HepG2 (cell line): ENCODE measurements around the gene PIM3. TPM values are rescaled to one million over a fixed set of nuclear protein-coding genes. Genes with fewer than 3 reads are reported as not detected.

ENCODE experiments used
- ADNP ChIP-seq: sonication (generic); formaldehyde crosslinking; IDR thresholded peaks from 2 replicates; pipeline ENCODE4 v1.4.0; 2020; ENCODE audit warnings: missing genetic modification reagents
- DMAP1 ChIP-seq: IDR thresholded peaks from 2 replicates; pipeline ENCODE4 v1.6.1; 2016
- HNRNPLL ChIP-seq: fragments of 200-400 bp; formaldehyde crosslinking; IDR thresholded peaks from 2 replicates; pipeline ENCODE4 v1.6.1; 2017; ENCODE audit warnings: mild to moderate bottlenecking, low read depth, low read length; ENCODE audit not compliant: poor library complexity, severe bottlenecking
- KMT2B ChIP-seq: IDR thresholded peaks from 2 replicates; pipeline ENCODE4 v1.6.1; 2016; ENCODE audit warnings: missing genetic modification reagents, missing compliant biosample characterization
- LCORL ChIP-seq, 2 experiments: fragments of 450-650 bp in 1 of 2; sonication (generic) in 1 of 2; formaldehyde crosslinking in 1 of 2; IDR thresholded peaks; 2 replicates each; pipeline versions ENCODE4 v1.5.0 to v1.6.1; 2017 to 2020; ENCODE audit warnings: antibody characterized with exemption in 1 of 2, missing genetic modification reagents in 1 of 2
- MED1 ChIP-seq: sonication (generic); formaldehyde crosslinking; IDR thresholded peaks from 2 replicates; pipeline ENCODE4 v1.4.0; 2020; ENCODE audit warnings: missing genetic modification reagents
- MXI1 ChIP-seq: IDR thresholded peaks from 3 replicates; pipeline ENCODE4 v1.6.1; 2012; ENCODE audit warnings: low read depth, low read length, inconsistent platforms, borderline replicate concordance
- REPIN1 ChIP-seq: sonication (generic); formaldehyde crosslinking; IDR thresholded peaks from 2 replicates; pipeline ENCODE4 v1.8.0; 2022; ENCODE audit warnings: missing genetic modification reagents, low read depth, mild to moderate bottlenecking, borderline replicate concordance
- TOPORS ChIP-seq: sonication (generic); formaldehyde crosslinking; IDR thresholded peaks from 2 replicates; pipeline ENCODE4 v1.8.0; 2023; ENCODE audit warnings: mild to moderate bottlenecking, missing genetic modification reagents
- TP53 ChIP-seq: sonication (generic); formaldehyde crosslinking; conservative IDR thresholded peaks from 2 replicates; pipeline ENCODE4 v1.4.0; 2020; ENCODE audit warnings: missing genetic modification reagents
- ZNF143 ChIP-seq: sonication (generic); formaldehyde crosslinking; IDR thresholded peaks from 2 replicates; pipeline ENCODE4 v1.4.0; 2020; ENCODE audit warnings: missing genetic modification reagents
- ZNF335 ChIP-seq: sonication (generic); formaldehyde crosslinking; IDR thresholded peaks from 2 replicates; pipeline ENCODE4 v1.4.0; 2020; ENCODE audit warnings: missing genetic modification reagents
- ZNF549 ChIP-seq: sonication (generic); formaldehyde crosslinking; IDR thresholded peaks from 2 replicates; pipeline ENCODE4 v1.5.0; 2020; ENCODE audit warnings: missing genetic modification reagents
- ZNF552 ChIP-seq: sonication (generic); formaldehyde crosslinking; IDR thresholded peaks from 2 replicates; pipeline ENCODE4 v1.9.0; 2022; ENCODE audit warnings: missing genetic modification reagents, mild to moderate bottlenecking, borderline replicate concordance
- ZNF563 ChIP-seq: sonication (generic); formaldehyde crosslinking; IDR thresholded peaks from 2 replicates; pipeline ENCODE4 v1.8.0; 2022; ENCODE audit warnings: mild to moderate bottlenecking, moderate library complexity, missing genetic modification reagents
- ZNF766 ChIP-seq: sonication (generic); formaldehyde crosslinking; IDR thresholded peaks from 2 replicates; pipeline ENCODE4 v1.5.0; 2020; ENCODE audit warnings: missing genetic modification reagents, borderline replicate concordance
- ZSCAN31 ChIP-seq: sonication (generic); formaldehyde crosslinking; IDR thresholded peaks from 2 replicates; pipeline ENCODE4 v1.5.0; 2020; ENCODE audit warnings: low read depth, mild to moderate bottlenecking, missing genetic modification reagents
- polyA plus RNA-seq, 8 experiments: library from polyadenylated mRNA; depleted of rRNA in 3 of 8; stranded (reverse) in 7 of 8; unstranded in 1 of 8; fragments of >200 nt; fragmentation: Illumina TruSeq in 4 of 8; extraction: Trizol in 4 of 8; gene quantifications; 2 replicates each; pipeline versions ENCODE4 v1.2.1 to v1.2.3, GENCODE V29; 2011 to 2016; ENCODE audit warnings: low read depth in 4 of 8, missing spikeins in 1 of 8, mixed read lengths in 1 of 8; ENCODE audit not compliant: insufficient read depth in 1 of 8
- total RNA-seq, 5 experiments: library from RNA; depleted of rRNA; stranded (reverse); fragments of >200 nt; fragmentation: Illumina TruSeq; extraction: Trizol; gene quantifications; 2 replicates each; pipeline ENCODE4 v1.2.3, GENCODE V29; 2016; ENCODE audit warnings: low read depth in 1 of 5
- TF ChIP-seq, protein P1 (sequence below): sonication (generic); formaldehyde crosslinking; IDR thresholded peaks from 2 replicates; pipeline ENCODE4 v1.8.1; 2023; ENCODE audit warnings: missing genetic modification reagents, mild to moderate bottlenecking, borderline replicate concordance
- TF ChIP-seq, protein P2 (sequence below), 2 experiments: sonication (generic) in 1 of 2; formaldehyde crosslinking in 1 of 2; IDR thresholded peaks; 2 replicates each; pipeline versions ENCODE4 v1.5.1 to v1.6.1; 2011 to 2020; ENCODE audit warnings: borderline replicate concordance in 1 of 2, low read depth in 1 of 2, low read length in 1 of 2, mild to moderate bottlenecking in 1 of 2, missing genetic modification reagents in 1 of 2, moderate library complexity in 1 of 2
- TF ChIP-seq, protein P3 (sequence below): sonication (generic); formaldehyde crosslinking; IDR thresholded peaks from 2 replicates; pipeline ENCODE4 v1.4.0; 2020; ENCODE audit warnings: missing genetic modification reagents, borderline replicate concordance
- TF ChIP-seq, protein P4 (sequence below): sonication (generic); formaldehyde crosslinking; IDR thresholded peaks from 2 replicates; pipeline ENCODE4 v1.4.0; 2020; ENCODE audit warnings: missing genetic modification reagents
- TF ChIP-seq, protein P5 (sequence below): sonication (generic); formaldehyde crosslinking; IDR thresholded peaks from 2 replicates; pipeline ENCODE4 v1.9.0; 2021; ENCODE audit warnings: missing genetic modification reagents, borderline replicate concordance

The PIM3 gene
- total and polyA plus RNA-seq, 2 of the 13 experiments (the other 11 are each of a cell fraction or from before 2014, with no cell fraction given): 21.6 to 31.2 TPM

DNA sequence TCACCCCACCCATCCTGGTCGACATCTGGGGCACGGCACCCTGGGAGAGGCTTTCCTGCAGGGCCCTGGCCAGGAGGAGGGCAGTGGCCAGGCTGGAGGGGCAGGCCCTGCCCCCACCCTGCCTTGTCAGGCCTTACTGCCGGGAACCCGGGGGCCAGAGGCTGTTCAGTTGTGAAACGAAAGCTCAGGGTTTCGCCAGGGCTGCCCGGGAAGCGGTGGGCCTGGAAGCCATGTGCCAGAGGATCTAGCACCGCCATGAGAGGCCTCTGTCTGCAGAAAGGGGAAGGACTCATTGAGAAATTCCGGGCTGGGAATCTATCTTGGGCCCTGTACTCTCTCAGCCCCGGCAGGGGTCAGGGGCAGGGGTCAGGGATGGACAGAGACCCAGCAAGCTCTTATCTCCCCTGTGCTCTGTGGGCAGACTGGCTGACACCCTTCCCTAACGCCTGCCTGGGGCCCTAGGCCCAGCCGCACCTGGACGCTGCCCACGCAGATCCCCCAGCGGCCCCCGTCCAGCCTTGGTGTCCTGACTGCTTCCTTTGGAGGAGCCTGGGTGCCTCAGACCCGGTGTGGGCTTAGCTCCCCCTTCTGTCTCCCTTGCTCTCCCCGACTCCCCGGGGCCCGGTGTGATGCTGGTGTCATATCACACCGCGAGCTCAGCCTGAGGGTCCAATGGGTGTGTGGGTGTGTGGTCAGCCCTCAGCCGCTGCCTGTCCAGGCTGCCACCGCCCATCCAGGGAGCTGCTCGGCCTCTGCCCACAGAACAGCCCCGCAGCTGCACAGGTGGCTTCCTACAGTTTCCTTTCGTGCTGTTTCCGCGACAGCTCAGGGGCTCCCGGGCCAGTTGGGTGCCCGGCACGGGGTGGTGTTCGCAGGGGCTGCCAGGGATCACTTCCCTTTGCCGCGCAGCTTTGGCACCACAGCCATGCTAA, 6.5 kb downstream of the PIM3 start (continued):
- TF ChIP-seq, protein P1, sequence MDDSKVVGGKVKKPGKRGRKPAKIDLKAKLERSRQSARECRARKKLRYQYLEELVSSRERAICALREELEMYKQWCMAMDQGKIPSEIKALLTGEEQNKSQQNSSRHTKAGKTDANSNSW (CRISPR knock-in tag): no peak
- TF ChIP-seq ZNF335 (CRISPR knock-in tag) (no peak), REPIN1 (CRISPR knock-in tag) (no peak), ZNF549 (CRISPR knock-in tag) (no peak), MED1 (CRISPR knock-in tag) (peak; percentile 70), MXI1 (peak; percentile 28; the same call in 1 of the 3 replicates), TOPORS (CRISPR knock-in tag) (no peak), ADNP (no peak), LCORL (IDR thresholded peaks at IDR 0.05) (no peak), LCORL (CRISPR knock-in tag; IDR thresholded peaks at IDR 0.05) (peak; percentile 54; the same call in 1 of the 2 replicates), HNRNPLL (peak; percentile 46), TP53 (CRISPR knock-in tag) (no peak), ZNF552 (no peak), ZNF766 (CRISPR knock-in tag) (0 out of 2 replicates have a peak, but pooled peaks have one; percentile 48), DMAP1 (no peak), ZSCAN31 (no peak), ZNF143 (no peak), KMT2B (no peak), ZNF563 (CRISPR knock-in tag) (no peak)
- TF ChIP-seq, protein P2, sequence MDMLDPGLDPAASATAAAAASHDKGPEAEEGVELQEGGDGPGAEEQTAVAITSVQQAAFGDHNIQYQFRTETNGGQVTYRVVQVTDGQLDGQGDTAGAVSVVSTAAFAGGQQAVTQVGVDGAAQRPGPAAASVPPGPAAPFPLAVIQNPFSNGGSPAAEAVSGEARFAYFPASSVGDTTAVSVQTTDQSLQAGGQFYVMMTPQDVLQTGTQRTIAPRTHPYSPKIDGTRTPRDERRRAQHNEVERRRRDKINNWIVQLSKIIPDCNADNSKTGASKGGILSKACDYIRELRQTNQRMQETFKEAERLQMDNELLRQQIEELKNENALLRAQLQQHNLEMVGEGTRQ (IDR thresholded peaks at IDR 0.05; ENCODE audit: low read depth, low read length): no peak
- TF ChIP-seq, protein P2 (CRISPR knock-in tag; IDR thresholded peaks at IDR 0.05; ENCODE audit: borderline replicate concordance): no peak
- TF ChIP-seq, protein P3, sequence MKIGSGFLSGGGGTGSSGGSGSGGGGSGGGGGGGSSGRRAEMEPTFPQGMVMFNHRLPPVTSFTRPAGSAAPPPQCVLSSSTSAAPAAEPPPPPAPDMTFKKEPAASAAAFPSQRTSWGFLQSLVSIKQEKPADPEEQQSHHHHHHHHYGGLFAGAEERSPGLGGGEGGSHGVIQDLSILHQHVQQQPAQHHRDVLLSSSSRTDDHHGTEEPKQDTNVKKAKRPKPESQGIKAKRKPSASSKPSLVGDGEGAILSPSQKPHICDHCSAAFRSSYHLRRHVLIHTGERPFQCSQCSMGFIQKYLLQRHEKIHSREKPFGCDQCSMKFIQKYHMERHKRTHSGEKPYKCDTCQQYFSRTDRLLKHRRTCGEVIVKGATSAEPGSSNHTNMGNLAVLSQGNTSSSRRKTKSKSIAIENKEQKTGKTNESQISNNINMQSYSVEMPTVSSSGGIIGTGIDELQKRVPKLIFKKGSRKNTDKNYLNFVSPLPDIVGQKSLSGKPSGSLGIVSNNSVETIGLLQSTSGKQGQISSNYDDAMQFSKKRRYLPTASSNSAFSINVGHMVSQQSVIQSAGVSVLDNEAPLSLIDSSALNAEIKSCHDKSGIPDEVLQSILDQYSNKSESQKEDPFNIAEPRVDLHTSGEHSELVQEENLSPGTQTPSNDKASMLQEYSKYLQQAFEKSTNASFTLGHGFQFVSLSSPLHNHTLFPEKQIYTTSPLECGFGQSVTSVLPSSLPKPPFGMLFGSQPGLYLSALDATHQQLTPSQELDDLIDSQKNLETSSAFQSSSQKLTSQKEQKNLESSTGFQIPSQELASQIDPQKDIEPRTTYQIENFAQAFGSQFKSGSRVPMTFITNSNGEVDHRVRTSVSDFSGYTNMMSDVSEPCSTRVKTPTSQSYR: peak; percentile 94
- TF ChIP-seq, protein P4, sequence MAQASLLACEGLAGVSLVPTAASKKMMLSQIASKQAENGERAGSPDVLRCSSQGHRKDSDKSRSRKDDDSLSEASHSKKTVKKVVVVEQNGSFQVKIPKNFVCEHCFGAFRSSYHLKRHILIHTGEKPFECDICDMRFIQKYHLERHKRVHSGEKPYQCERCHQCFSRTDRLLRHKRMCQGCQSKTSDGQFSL (CRISPR knock-in tag): no peak
- TF ChIP-seq, protein P5, sequence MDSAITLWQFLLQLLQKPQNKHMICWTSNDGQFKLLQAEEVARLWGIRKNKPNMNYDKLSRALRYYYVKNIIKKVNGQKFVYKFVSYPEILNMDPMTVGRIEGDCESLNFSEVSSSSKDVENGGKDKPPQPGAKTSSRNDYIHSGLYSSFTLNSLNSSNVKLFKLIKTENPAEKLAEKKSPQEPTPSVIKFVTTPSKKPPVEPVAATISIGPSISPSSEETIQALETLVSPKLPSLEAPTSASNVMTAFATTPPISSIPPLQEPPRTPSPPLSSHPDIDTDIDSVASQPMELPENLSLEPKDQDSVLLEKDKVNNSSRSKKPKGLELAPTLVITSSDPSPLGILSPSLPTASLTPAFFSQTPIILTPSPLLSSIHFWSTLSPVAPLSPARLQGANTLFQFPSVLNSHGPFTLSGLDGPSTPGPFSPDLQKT: no peak
